H9 (cell line): Measurements from ENCODE around the gene CHM. TPM values are rescaled to one million over a fixed set of nuclear protein-coding genes. Genes with fewer than 3 reads are reported as not detected.
"Not testable (repeated sequence)": the region's sequence is repeated elsewhere in the genome, so short reads cannot be mapped to it uniquely, and the experiment has no call there.

ENCODE experiments used
- DNase-seq: peaks from one replicate; pipeline ENCODE4 v3.0.0-alpha.2; 2017
- H2AFZ ChIP-seq: one replicate; pipeline ENCODE4 v1.6.1; 2013; ENCODE audit warnings: mild to moderate bottlenecking, low read length, control low read depth, moderate library complexity
- H2AK5ac ChIP-seq: 2 replicates; pipeline ENCODE4 v1.6.1; 2013; ENCODE audit warnings: low read length, control low read depth, mixed read lengths; ENCODE audit not compliant: insufficient read length
- H2BK120ac ChIP-seq: one replicate; pipeline ENCODE4 v1.6.1; 2013; ENCODE audit warnings: low read depth, mild to moderate bottlenecking, low read length, control low read depth, inconsistent platforms; ENCODE audit not compliant: poor library complexity, severe bottlenecking
- H2BK12ac ChIP-seq: 2 replicates; pipeline ENCODE4 v1.6.1; 2013; ENCODE audit warnings: low read length, control low read depth, mixed read lengths, low read depth; ENCODE audit not compliant: insufficient read length
- H2BK15ac ChIP-seq: 2 replicates; pipeline ENCODE4 v1.6.1; 2013; ENCODE audit warnings: low read depth, low read length, control low read depth
- H2BK20ac ChIP-seq: one replicate; pipeline ENCODE4 v1.6.1; 2013; ENCODE audit warnings: low read depth, mild to moderate bottlenecking, low read length, control low read depth, inconsistent platforms; ENCODE audit not compliant: poor library complexity, severe bottlenecking
- H2BK5ac ChIP-seq: 2 replicates; pipeline ENCODE4 v1.6.1; 2013; ENCODE audit warnings: low read length, control low read depth, mixed read lengths; ENCODE audit not compliant: insufficient read length
- H3K14ac ChIP-seq: 2 replicates; pipeline ENCODE4 v1.6.1; 2013; ENCODE audit warnings: low read length, control low read depth; ENCODE audit not compliant: insufficient read depth
- H3K18ac ChIP-seq: 2 replicates; pipeline ENCODE4 v1.6.1; 2013; ENCODE audit warnings: low read depth, mild to moderate bottlenecking, mixed read lengths, low read length, control low read depth; ENCODE audit not compliant: insufficient read length
- H3K23ac ChIP-seq: 2 replicates; pipeline ENCODE4 v1.6.1; 2013; ENCODE audit warnings: low read length, control low read depth, mixed read lengths, low read depth; ENCODE audit not compliant: insufficient read length
- H3K23me2 ChIP-seq: 2 replicates; pipeline ENCODE4 v1.6.1; 2013; ENCODE audit warnings: low read depth, mild to moderate bottlenecking, mixed read lengths, low read length, control low read depth; ENCODE audit not compliant: insufficient read length, poor library complexity, severe bottlenecking
- H3K27ac ChIP-seq: 2 replicates; pipeline ENCODE4 v1.5.1; 2013; ENCODE audit warnings: low read length, control low read depth, mixed read lengths, low read depth; ENCODE audit not compliant: insufficient read length
- H3K27me3 ChIP-seq: 2 replicates; pipeline ENCODE4 v1.6.1; 2013; ENCODE audit warnings: low read length, control low read depth, inconsistent platforms; ENCODE audit not compliant: insufficient read depth
- H3K4ac ChIP-seq: 2 replicates; pipeline ENCODE4 v1.6.1; 2013; ENCODE audit warnings: low read depth, mild to moderate bottlenecking, control low read depth, inconsistent platforms, low read length, moderate library complexity
- H3K4me1 ChIP-seq: 2 replicates; pipeline ENCODE4 v1.6.1; 2013; ENCODE audit warnings: low read length, control low read depth, inconsistent platforms; ENCODE audit not compliant: insufficient read depth
- H3K4me2 ChIP-seq: 2 replicates; pipeline ENCODE4 v1.6.1; 2013; ENCODE audit warnings: low read length, control low read depth, mixed read lengths; ENCODE audit not compliant: insufficient read length, insufficient read depth
- H3K56ac ChIP-seq: 2 replicates; pipeline ENCODE4 v1.6.1; 2013; ENCODE audit warnings: low read depth, mild to moderate bottlenecking, mixed read lengths, low read length, control low read depth; ENCODE audit not compliant: insufficient read length
- H3K79me1 ChIP-seq: 2 replicates; pipeline ENCODE4 v1.6.1; 2013; ENCODE audit warnings: low read depth, mild to moderate bottlenecking, moderate library complexity, low read length, control low read depth, inconsistent platforms; ENCODE audit not compliant: insufficient read depth, poor library complexity, severe bottlenecking
- H3K79me2 ChIP-seq: 2 replicates; pipeline ENCODE4 v1.6.1; 2013; ENCODE audit warnings: low read length, control low read depth, inconsistent platforms; ENCODE audit not compliant: insufficient read depth
- H3K9ac ChIP-seq: 2 replicates; pipeline ENCODE4 v1.6.1; 2013; ENCODE audit warnings: low read length, control low read depth, mixed read lengths; ENCODE audit not compliant: insufficient read length; ENCODE audit errors: extremely low read depth
- H3K9me3 ChIP-seq: one replicate; pipeline ENCODE4 v1.6.1; 2013; ENCODE audit warnings: low read depth, low read length, inconsistent platforms; ENCODE audit not compliant: control insufficient read depth
- H3T11ph ChIP-seq: one replicate; pipeline ENCODE4 v1.6.1; 2013; ENCODE audit warnings: mild to moderate bottlenecking, low read length, control low read depth, inconsistent platforms
- H4K20me1 ChIP-seq: one replicate; pipeline ENCODE4 v1.6.1; 2013; ENCODE audit not compliant: control insufficient read depth, insufficient read length, insufficient read depth
- H4K5ac ChIP-seq: 2 replicates; pipeline ENCODE4 v1.6.1; 2013; ENCODE audit warnings: low read depth, mild to moderate bottlenecking, mixed read lengths, low read length, control low read depth; ENCODE audit not compliant: insufficient read length
- H4K8ac ChIP-seq: replicated peaks from 2 replicates; pipeline ENCODE4 v1.6.1; 2013; ENCODE audit warnings: low read length, control low read depth, mixed read lengths, low read depth; ENCODE audit not compliant: insufficient read length
- H4K91ac ChIP-seq: 2 replicates; pipeline ENCODE4 v1.6.1; 2013; ENCODE audit warnings: low read depth, mild to moderate bottlenecking, moderate library complexity, mixed read lengths, low read length, control low read depth; ENCODE audit not compliant: insufficient read length
- H3K27ac Mint-ChIP-seq, 3 experiments: 2 replicates in 2 of 3; 3 replicates in 1 of 3; pipeline ENCODE4 v1.8.0; 2020 to 2021; ENCODE audit warnings: mixed read lengths in 3 of 3, mild to moderate bottlenecking in 1 of 3, moderate library complexity in 1 of 3
- H3K27me3 Mint-ChIP-seq: 2 replicates; pipeline ENCODE4 v1.8.0; 2021; ENCODE audit warnings: low read depth, mild to moderate bottlenecking, moderate library complexity, mixed read lengths
- H3K36me3 Mint-ChIP-seq, 3 experiments: 2 replicates in 2 of 3; 3 replicates in 1 of 3; pipeline ENCODE4 v1.8.0; 2020 to 2021; ENCODE audit warnings: low read depth in 3 of 3, mixed read lengths in 3 of 3; ENCODE audit not compliant: insufficient read depth in 1 of 3
- H3K4me1 Mint-ChIP-seq, 2 experiments: 2 replicates each; pipeline ENCODE4 v1.8.0; 2020; ENCODE audit warnings: mixed read lengths in 2 of 2
- H3K4me3 Mint-ChIP-seq, 2 experiments: 2 replicates in 1 of 2; 3 replicates in 1 of 2; pipeline ENCODE4 v1.8.0; 2020 to 2021; ENCODE audit warnings: mild to moderate bottlenecking in 2 of 2, mixed read lengths in 2 of 2, moderate library complexity in 1 of 2
- H3K9me3 Mint-ChIP-seq, 2 experiments: 2 replicates in 1 of 2; 3 replicates in 1 of 2; pipeline ENCODE4 v1.8.0; 2020; ENCODE audit warnings: mild to moderate bottlenecking in 2 of 2, mixed read lengths in 2 of 2, moderate library complexity in 1 of 2
- WGBS: extraction: QIAGEN DNeasy Blood & Tissue Kit; methylation state at CpG from one replicate; pipeline ENCODE4 v1.1.7; 2013; ENCODE audit warnings: missing lambda C conversion rate, low lambda C conversion rate, mixed read lengths; ENCODE audit not compliant: insufficient read length; ENCODE audit errors: extremely low coverage; 5-methylcytosine and 5-hydroxymethylcytosine counted together
- total RNA-seq: library from RNA; stranded (reverse); gene quantifications from 2 replicates; pipeline ENCODE4 v1.2.1, GENCODE V29; 2021
- TF ChIP-seq, protein P1 (sequence below): fragments of 200-600 bp; sonication (generic); conservative IDR thresholded peaks from 3 replicates; pipeline ENCODE4 v1.8.0; 2021; ENCODE audit warnings: antibody characterized with exemption, mild to moderate bottlenecking

The CHM gene
- total RNA-seq, 1 experiment from 2014 or later, result 28.4 TPM

DNA sequence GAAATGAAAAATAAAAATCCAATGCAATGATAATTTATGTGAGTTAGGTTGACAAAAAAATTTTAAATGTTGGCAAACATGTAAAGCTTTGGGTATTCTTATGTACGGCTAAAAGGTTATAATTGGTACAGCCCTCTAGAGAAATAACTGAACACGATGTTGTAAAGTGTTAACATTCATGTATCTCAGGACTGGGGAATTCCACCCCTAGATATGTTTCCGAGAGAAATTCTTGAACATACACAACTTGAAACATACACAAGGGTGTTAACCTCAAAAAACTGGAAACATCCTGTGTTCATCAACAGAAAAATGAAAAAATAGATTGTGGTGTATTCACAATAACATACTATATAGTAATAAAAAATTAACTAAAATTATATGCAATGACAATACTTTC lies 91.8 kb downstream of the CHM start:
- Histone ChIP-seq H4K20me1 (no peaks in the 10 kb centered on the region), H3K4me1 (no peaks in the 10 kb centered on the region)
- no CpG with 5 or more reads among the region's 3 CpGs for WGBS

DNA sequence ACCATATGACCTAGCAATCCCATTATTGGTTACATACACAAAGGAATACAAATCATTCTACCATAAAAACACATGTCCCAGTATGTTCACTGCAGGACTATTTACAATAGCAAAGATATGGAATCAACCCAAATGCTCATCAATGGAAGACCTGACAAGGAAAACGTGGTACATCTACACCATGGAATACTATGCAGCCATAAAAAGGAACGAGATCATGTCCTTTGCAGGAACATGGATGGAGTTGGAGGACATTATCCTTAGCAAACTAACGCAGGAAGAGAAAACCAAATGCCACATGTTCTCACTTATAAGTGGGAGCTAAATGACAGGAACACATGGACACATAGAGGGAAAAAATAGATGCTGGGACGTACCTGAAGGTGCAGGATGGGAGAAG lies 102.6 kb downstream of the CHM start:
- H2AK5ac ChIP-seq, H3K4ac ChIP-seq, H3K79me1 ChIP-seq, H3K27ac Mint-ChIP-seq, DNase-seq, H3K79me2 ChIP-seq, H2BK15ac ChIP-seq, H4K8ac ChIP-seq, H3K27me3 Mint-ChIP-seq, H3K4me1 ChIP-seq, H3K4me1 Mint-ChIP-seq, H3K23ac ChIP-seq, H2BK12ac ChIP-seq, H4K91ac ChIP-seq, H2BK120ac ChIP-seq, H3K4me3 Mint-ChIP-seq, H2AFZ ChIP-seq, H3T11ph ChIP-seq, H3K27ac ChIP-seq, H2BK5ac ChIP-seq, H4K5ac ChIP-seq, H3K9ac ChIP-seq, H3K27me3 ChIP-seq, H3K14ac ChIP-seq, H3K18ac ChIP-seq, H4K20me1 ChIP-seq, H3K4me2 ChIP-seq, H3K23me2 ChIP-seq, H3K56ac ChIP-seq, H2BK20ac ChIP-seq: not testable (repeated sequence)
- Mint-ChIP-seq H3K9me3 (peaks cover 26 to 34% of the 10 kb centered on the region in 2 experiments), H3K36me3 (peaks cover 30 to 49% (median 46%) of the 10 kb centered on the region in 3 experiments)
- H3K9me3 ChIP-seq, result peaks cover 12% of the 10 kb centered on the region
- no CpG with 5 or more reads among the region's 4 CpGs for WGBS

More for the DNA sequence above, 91.8 kb downstream of the CHM start:
- no peak overlapping the region for H3K18ac ChIP-seq
- H3K23ac ChIP-seq, result no peak overlapping the region
- no peak overlapping the region for H3K4me2 ChIP-seq
- TF ChIP-seq, protein P1, sequence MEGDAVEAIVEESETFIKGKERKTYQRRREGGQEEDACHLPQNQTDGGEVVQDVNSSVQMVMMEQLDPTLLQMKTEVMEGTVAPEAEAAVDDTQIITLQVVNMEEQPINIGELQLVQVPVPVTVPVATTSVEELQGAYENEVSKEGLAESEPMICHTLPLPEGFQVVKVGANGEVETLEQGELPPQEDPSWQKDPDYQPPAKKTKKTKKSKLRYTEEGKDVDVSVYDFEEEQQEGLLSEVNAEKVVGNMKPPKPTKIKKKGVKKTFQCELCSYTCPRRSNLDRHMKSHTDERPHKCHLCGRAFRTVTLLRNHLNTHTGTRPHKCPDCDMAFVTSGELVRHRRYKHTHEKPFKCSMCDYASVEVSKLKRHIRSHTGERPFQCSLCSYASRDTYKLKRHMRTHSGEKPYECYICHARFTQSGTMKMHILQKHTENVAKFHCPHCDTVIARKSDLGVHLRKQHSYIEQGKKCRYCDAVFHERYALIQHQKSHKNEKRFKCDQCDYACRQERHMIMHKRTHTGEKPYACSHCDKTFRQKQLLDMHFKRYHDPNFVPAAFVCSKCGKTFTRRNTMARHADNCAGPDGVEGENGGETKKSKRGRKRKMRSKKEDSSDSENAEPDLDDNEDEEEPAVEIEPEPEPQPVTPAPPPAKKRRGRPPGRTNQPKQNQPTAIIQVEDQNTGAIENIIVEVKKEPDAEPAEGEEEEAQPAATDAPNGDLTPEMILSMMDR, result no peak
- H2BK12ac ChIP-seq, result no peak overlapping the region
- H2AK5ac ChIP-seq, result no peak overlapping the region
- no peak overlapping the region for H2BK5ac ChIP-seq
- no peaks in the 10 kb centered on the region for H3K79me2 ChIP-seq
- Mint-ChIP-seq H3K9me3 (peaks cover 0 to 26% of the 10 kb centered on the region in 2 experiments; a peak in 3 of 5 replicates), H3K27me3 (no peaks in the 10 kb centered on the region), H3K4me1 (no peaks in the 10 kb centered on the region), H3K36me3 (peaks cover 25 to 38% (median 26%) of the 10 kb centered on the region in 3 experiments), H3K4me3 (no peak overlapping the region), H3K27ac (no peak overlapping the region)
- no peaks in the 10 kb centered on the region for H3K23me2 ChIP-seq
- H3K56ac ChIP-seq, result no peak overlapping the region
- H4K91ac ChIP-seq, result no peak overlapping the region
- no peak overlapping the region for H3K27ac ChIP-seq
- no peak overlapping the region for H2BK120ac ChIP-seq
- no peaks in the 10 kb centered on the region for H3K79me1 ChIP-seq
- no peaks in the 10 kb centered on the region for H3K9me3 ChIP-seq
- H3T11ph ChIP-seq, result no peak overlapping the region
- no peak overlapping the region for H4K8ac ChIP-seq
- H2BK15ac ChIP-seq, result no peak overlapping the region
- no peak overlapping the region for H2BK20ac ChIP-seq
- no peak overlapping the region for H4K5ac ChIP-seq
- no peaks in the 10 kb centered on the region for H3K27me3 ChIP-seq
- no peak overlapping the region for H3K4ac ChIP-seq
- H3K9ac ChIP-seq, result no peak overlapping the region
- H3K14ac ChIP-seq, result no peak overlapping the region
- H2AFZ ChIP-seq, result no peak overlapping the region
- no peak for DNase-seq
